ENCODE results near the gene SUMO1. TPM values are rescaled to one million over a fixed set of nuclear protein-coding genes. Genes with fewer than 3 reads are reported as not detected.
A peak's percentile ranks its signal among the peaks of the same experiment; 100 is the strongest.

SUMO1 gene
- total and polyA plus RNA-seq, 2 donors (not counting 3 experiments of a cell fraction or from before 2014, with no cell fraction given), result 38.5 to 105 TPM

DNA sequence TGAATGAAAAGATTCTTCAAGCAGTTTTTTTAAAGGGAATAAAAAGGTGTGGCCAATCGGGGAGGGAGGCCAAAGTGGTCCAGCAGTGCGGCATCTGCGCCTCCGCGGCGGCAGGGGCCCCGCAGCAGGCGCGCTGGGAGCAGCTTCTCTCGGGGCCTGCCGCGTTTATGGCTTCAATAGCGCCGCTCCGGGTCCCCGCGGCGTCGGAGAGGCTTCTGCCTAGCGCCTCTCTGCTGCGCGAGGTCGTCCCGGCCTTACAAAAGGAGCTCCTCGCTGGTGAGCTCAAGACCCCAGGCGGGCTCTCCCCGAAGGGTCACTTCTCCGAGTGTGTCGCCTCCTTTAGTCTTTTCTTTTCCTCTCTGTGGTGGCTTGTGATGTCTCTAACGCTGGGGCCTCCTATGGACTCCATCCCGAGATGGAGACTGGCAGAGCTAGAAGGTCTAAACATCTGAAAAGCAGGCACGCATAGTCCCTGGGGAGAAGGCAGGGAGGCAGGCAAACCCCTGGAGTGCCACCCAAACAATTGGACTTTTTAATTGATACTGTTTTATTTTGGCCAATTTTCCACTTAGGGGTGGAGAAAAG, 67.1 kb downstream of the SUMO1 start:
- no peaks in the 10 kb centered on the region for H4K20me1 ChIP-seq (replicated peaks; ENCODE audit: control insufficient read depth, extremely low read depth, insufficient read depth, low read length)
- H2AFZ ChIP-seq (ENCODE audit: low read depth, low read length), result peak overlapping the region; percentile 97
- H3K9me1 ChIP-seq (replicated peaks; ENCODE audit: control insufficient read depth, extremely low read depth, insufficient read depth, low read length), result no peaks in the 10 kb centered on the region
- peak overlapping the region; percentile 70 for H3K4me2 ChIP-seq (ENCODE audit: insufficient read depth, low read length)
- DNase-seq (ENCODE audit: low read depth, low spot score), result peak; percentile 21
- no TSS peak for BruUV-seq (replicated peaks)
- CTCF ChIA-PET, result interaction anchor here (0.7 to 1.9 kb wide), 6 partner anchors 9 to 370 kb away, joined by 3 to 8 read pairs (median 4); no protein-coding TSS in a partner anchor
- TF ChIP-seq POLR2A (IDR thresholded peaks at IDR 0.05; ENCODE audit: low read depth, low read length), result no peak
- TF ChIP-seq, protein P1, sequence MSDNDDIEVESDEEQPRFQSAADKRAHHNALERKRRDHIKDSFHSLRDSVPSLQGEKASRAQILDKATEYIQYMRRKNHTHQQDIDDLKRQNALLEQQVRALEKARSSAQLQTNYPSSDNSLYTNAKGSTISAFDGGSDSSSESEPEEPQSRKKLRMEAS (IDR thresholded peaks at IDR 0.05; ENCODE audit: insufficient read depth, insufficient read length), result no peak
- no peak for TF ChIP-seq FOS (IDR thresholded peaks at IDR 0.05; ENCODE audit: borderline replicate concordance, insufficient read depth, low read length)
- TF ChIP-seq MYC (IDR thresholded peaks at IDR 0.05; ENCODE audit: low read depth, low read length), result no peak
- TF ChIP-seq, protein P2, sequence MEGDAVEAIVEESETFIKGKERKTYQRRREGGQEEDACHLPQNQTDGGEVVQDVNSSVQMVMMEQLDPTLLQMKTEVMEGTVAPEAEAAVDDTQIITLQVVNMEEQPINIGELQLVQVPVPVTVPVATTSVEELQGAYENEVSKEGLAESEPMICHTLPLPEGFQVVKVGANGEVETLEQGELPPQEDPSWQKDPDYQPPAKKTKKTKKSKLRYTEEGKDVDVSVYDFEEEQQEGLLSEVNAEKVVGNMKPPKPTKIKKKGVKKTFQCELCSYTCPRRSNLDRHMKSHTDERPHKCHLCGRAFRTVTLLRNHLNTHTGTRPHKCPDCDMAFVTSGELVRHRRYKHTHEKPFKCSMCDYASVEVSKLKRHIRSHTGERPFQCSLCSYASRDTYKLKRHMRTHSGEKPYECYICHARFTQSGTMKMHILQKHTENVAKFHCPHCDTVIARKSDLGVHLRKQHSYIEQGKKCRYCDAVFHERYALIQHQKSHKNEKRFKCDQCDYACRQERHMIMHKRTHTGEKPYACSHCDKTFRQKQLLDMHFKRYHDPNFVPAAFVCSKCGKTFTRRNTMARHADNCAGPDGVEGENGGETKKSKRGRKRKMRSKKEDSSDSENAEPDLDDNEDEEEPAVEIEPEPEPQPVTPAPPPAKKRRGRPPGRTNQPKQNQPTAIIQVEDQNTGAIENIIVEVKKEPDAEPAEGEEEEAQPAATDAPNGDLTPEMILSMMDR (IDR thresholded peaks at IDR 0.05; ENCODE audit: extremely low read depth in 1 of 2, insufficient read depth in 1 of 2, low read depth in 1 of 2, low read length in 2 of 2), result no peak
- TF ChIP-seq GATA2 (IDR thresholded peaks at IDR 0.05; ENCODE audit: insufficient read depth, insufficient read length, low read depth, low read length), result no peak
- no peak for TF ChIP-seq EZH2 (IDR thresholded peaks at IDR 0.05; ENCODE audit: borderline replicate concordance, low read depth, low read length, severe bottlenecking)
- no peak for TF ChIP-seq JUN (IDR thresholded peaks at IDR 0.05; ENCODE audit: borderline replicate concordance, insufficient read depth, insufficient read length, low read depth)
- TF ChIP-seq POLR2AphosphoS5 (IDR thresholded peaks at IDR 0.05; ENCODE audit: insufficient read depth, low read depth, low read length), result no peak
- H3K9me3 ChIP-seq (replicated peaks; ENCODE audit: control insufficient read depth, insufficient read depth, low read length), result no peaks in the 10 kb centered on the region
- FAIRE-seq, result peak; percentile 18
- H3K27ac ChIP-seq (ENCODE audit: insufficient read depth, low read depth, low read length), result no peak overlapping the region
- H3K27me3 ChIP-seq (ENCODE audit: control insufficient read depth in 2 of 2, insufficient read depth in 2 of 2, low read length in 2 of 2), result no peaks in the 10 kb centered on the region
- peak overlapping the region in 1 of 3 experiments; percentile 17 for H3K4me3 ChIP-seq (replicated peaks in 1 of 3; ENCODE audit: insufficient read depth in 1 of 3, low read depth in 1 of 3, low read length in 3 of 3)
- dilution Hi-C loops (cut with MboI; ENCODE audit: extremely low pct_ligation_motif_present, low sequenced_read_pairs), result no loop called here
- POLR2A ChIA-PET, result interaction anchor here (0.6 kb wide), 1 partner anchor 313 kb away, joined by 3 read pairs; no protein-coding TSS in a partner anchor
- intact Hi-C loops (cut with micrococcal nuclease), result no loop called here
- no peak overlapping the region for H3K9ac ChIP-seq (replicated peaks; ENCODE audit: extremely low read depth, insufficient read depth, low read length)
- H3K79me2 ChIP-seq (ENCODE audit: control insufficient read depth, insufficient read depth, low read length), result no peaks in the 10 kb centered on the region
- H3K36me3 ChIP-seq (ENCODE audit: control insufficient read depth in 2 of 2, extremely low read depth in 1 of 2, insufficient read depth in 2 of 2, low read length in 2 of 2), result no peaks in the 10 kb centered on the region
- peaks cover 3% of the 10 kb centered on the region for H3K4me1 ChIP-seq (ENCODE audit: control insufficient read depth, extremely low read depth, insufficient read depth, low read length)
